Stimulated activated effector memory CD8-positive, alpha-beta T cell treated with anti-CD3 and anti-CD28 coated beads, Interleukin-12 subunit alpha, Interleukin-12 subunit beta, amount 100 ng/mL, for 72 hours (primary cell): Measurements from ENCODE around the gene CAPZB.

Experiments
- ATAC-seq: fragments of 150-1000 bp; cut with Tn5 transposase; 2 replicates; pipeline ENCODE4 v1.10.0; 2021
- DNase-seq, 2 donors: peaks; one replicate each; pipeline ENCODE4 v3.0.0; 2021 to 2022; ENCODE audit warnings: low spot score in 2 of 2
- H3K27ac Mint-ChIP-seq: one replicate; pipeline ENCODE4 v1.8.0; 2022; ENCODE audit warnings: mild to moderate bottlenecking, mixed read lengths
- H3K36me3 Mint-ChIP-seq: one replicate; pipeline ENCODE4 v1.8.0; 2022; ENCODE audit warnings: mild to moderate bottlenecking, mixed read lengths
- H3K4me1 Mint-ChIP-seq: one replicate; pipeline ENCODE4 v1.8.0; 2022; ENCODE audit warnings: mixed read lengths
- H3K4me3 Mint-ChIP-seq: one replicate; pipeline ENCODE4 v1.8.0; 2022; ENCODE audit warnings: mild to moderate bottlenecking, mixed read lengths
- H3K9me3 Mint-ChIP-seq: one replicate; pipeline ENCODE4 v1.8.0; 2022; ENCODE audit warnings: mixed read lengths

CAPZB gene

GRCh38 chr1:19467199-19468187 lies 17.8 kb downstream of the CAPZB start:
- Mint-ChIP-seq H3K27ac (peak overlapping the region; percentile 85), H3K36me3 (peaks cover 49% of the 10 kb centered on the region), H3K4me1 (peaks cover 92% of the 10 kb centered on the region), H3K4me3 (peak overlapping the region; percentile 68), H3K9me3 (no peaks in the 10 kb centered on the region)
- ATAC-seq (no peak), DNase-seq (no peak)

GRCh38 chr1:19466112-19466561 lies 19.2 kb downstream of the CAPZB start:
- no peak overlapping the region for H3K4me3 Mint-ChIP-seq
- peaks cover 91% of the 10 kb centered on the region for H3K4me1 Mint-ChIP-seq
- no peak for ATAC-seq
- no peaks in the 10 kb centered on the region for H3K9me3 Mint-ChIP-seq
- H3K36me3 Mint-ChIP-seq = peaks cover 35% of the 10 kb centered on the region
- no peak for DNase-seq
- H3K27ac Mint-ChIP-seq = peak overlapping the region; percentile 86

GRCh38 chr1:19465650-19466049 lies 19.7 kb downstream of the CAPZB start:
- H3K4me3 Mint-ChIP-seq = no peak overlapping the region
- H3K4me1 Mint-ChIP-seq = peaks cover 91% of the 10 kb centered on the region
- peaks cover 34% of the 10 kb centered on the region for H3K36me3 Mint-ChIP-seq
- no peak for DNase-seq
- H3K9me3 Mint-ChIP-seq = no peaks in the 10 kb centered on the region
- ATAC-seq = no peak
- peak overlapping the region; percentile 86 for H3K27ac Mint-ChIP-seq

GRCh38 chr1:19465123-19465522 lies 20.2 kb downstream of the CAPZB start:
- no peak for ATAC-seq
- Mint-ChIP-seq H3K4me1 (peaks cover 87% of the 10 kb centered on the region), H3K27ac (peak overlapping the region; percentile 86), H3K4me3 (no peak overlapping the region), H3K9me3 (no peaks in the 10 kb centered on the region), H3K36me3 (peaks cover 34% of the 10 kb centered on the region)
- DNase-seq = no peak

- H3K27ac Mint-ChIP-seq = peak overlapping the region; percentile 86
- no peak overlapping the region for H3K4me3 Mint-ChIP-seq
- DNase-seq (no peak), ATAC-seq (no peak)
- peaks cover 38% of the 10 kb centered on the region for H3K36me3 Mint-ChIP-seq
- H3K9me3 Mint-ChIP-seq = no peaks in the 10 kb centered on the region
- H3K4me1 Mint-ChIP-seq = peaks cover 87% of the 10 kb centered on the region
Measured at GRCh38 chr1:19464696-19465095, 20.6 kb downstream of the CAPZB start.

- H3K9me3 Mint-ChIP-seq = no peaks in the 10 kb centered on the region
- peaks cover 87% of the 10 kb centered on the region for H3K4me1 Mint-ChIP-seq
- H3K27ac Mint-ChIP-seq = peak overlapping the region; percentile 86
- no peak for ATAC-seq
- peak overlapping the region; percentile 69 for H3K4me3 Mint-ChIP-seq
- no peak for DNase-seq
- peaks cover 38% of the 10 kb centered on the region for H3K36me3 Mint-ChIP-seq
Measured at GRCh38 chr1:19463504-19463803, 21.9 kb downstream of the CAPZB start.

- Mint-ChIP-seq H3K36me3 (peaks cover 33% of the 10 kb centered on the region), H3K4me3 (peak overlapping the region; percentile 69), H3K9me3 (no peaks in the 10 kb centered on the region), H3K27ac (peak overlapping the region; percentile 86), H3K4me1 (peaks cover 84% of the 10 kb centered on the region)
- DNase-seq = peak in 1 of 2 donors; percentile 67
- ATAC-seq = peak; percentile 75
Measured at GRCh38 chr1:19462781-19463503, 22.4 kb downstream of the CAPZB start.

- Mint-ChIP-seq H3K27ac (no peak overlapping the region), H3K36me3 (peaks cover 41% of the 10 kb centered on the region), H3K4me1 (peaks cover 87% of the 10 kb centered on the region), H3K4me3 (no peak overlapping the region), H3K9me3 (no peaks in the 10 kb centered on the region)
- DNase-seq (no peak), ATAC-seq (no peak)
Measured at GRCh38 chr1:19461220-19461554, 24.2 kb downstream of the CAPZB start.

- H3K4me3 Mint-ChIP-seq = no peak overlapping the region
- H3K27ac Mint-ChIP-seq = no peak overlapping the region
- H3K36me3 Mint-ChIP-seq = peaks cover 41% of the 10 kb centered on the region
- peaks cover 87% of the 10 kb centered on the region for H3K4me1 Mint-ChIP-seq
- DNase-seq (no peak), ATAC-seq (no peak)
- no peaks in the 10 kb centered on the region for H3K9me3 Mint-ChIP-seq
Measured at GRCh38 chr1:19460535-19461219, 24.7 kb downstream of the CAPZB start.

- ATAC-seq (no peak), DNase-seq (no peak)
- H3K4me1 Mint-ChIP-seq = peaks cover 87% of the 10 kb centered on the region
- peaks cover 39% of the 10 kb centered on the region for H3K36me3 Mint-ChIP-seq
- H3K9me3 Mint-ChIP-seq = no peaks in the 10 kb centered on the region
- peak overlapping the region; percentile 63 for H3K4me3 Mint-ChIP-seq
- H3K27ac Mint-ChIP-seq = peak overlapping the region; percentile 82
Measured at GRCh38 chr1:19458815-19459417, 26.4 kb downstream of the CAPZB start.

- Mint-ChIP-seq H3K4me3 (no peak overlapping the region), H3K36me3 (peaks cover 27% of the 10 kb centered on the region), H3K9me3 (no peaks in the 10 kb centered on the region), H3K27ac (peak overlapping the region; percentile 91), H3K4me1 (peaks cover 85% of the 10 kb centered on the region)
- DNase-seq (no peak), ATAC-seq (no peak)
Measured at GRCh38 chr1:19457607-19458006, 27.7 kb downstream of the CAPZB start.

- Mint-ChIP-seq H3K27ac (peak overlapping the region; percentile 91), H3K36me3 (peaks cover 27% of the 10 kb centered on the region), H3K4me3 (no peak overlapping the region), H3K4me1 (peaks cover 90% of the 10 kb centered on the region), H3K9me3 (no peaks in the 10 kb centered on the region)
- ATAC-seq = no peak
- DNase-seq = no peak
Measured at GRCh38 chr1:19456968-19457441, 28.3 kb downstream of the CAPZB start.

- no peaks in the 10 kb centered on the region for H3K9me3 Mint-ChIP-seq
- H3K4me1 Mint-ChIP-seq = peaks cover 91% of the 10 kb centered on the region
- ATAC-seq = no peak
- H3K27ac Mint-ChIP-seq = peak overlapping the region; percentile 91
- DNase-seq = no peak
- peak overlapping the region; percentile 58 for H3K4me3 Mint-ChIP-seq
- H3K36me3 Mint-ChIP-seq = peaks cover 28% of the 10 kb centered on the region
Measured at GRCh38 chr1:19455353-19455752, 30.0 kb downstream of the CAPZB start.

GRCh38 chr1:19454265-19455146 lies 30.8 kb downstream of the CAPZB start:
- Mint-ChIP-seq H3K27ac (peak overlapping the region; percentile 91), H3K4me3 (peak overlapping the region; percentile 58), H3K9me3 (no peaks in the 10 kb centered on the region), H3K36me3 (peaks cover 30% of the 10 kb centered on the region), H3K4me1 (peaks cover 92% of the 10 kb centered on the region)
- DNase-seq (peak in 1 of 2 donors; percentile 56), ATAC-seq (peak; percentile 91)
